HK-2 (cell line): ENCODE data around the gene NCBP3.
A peak's percentile ranks its signal among the peaks of the same experiment; 100 is the strongest.

ENCODE experiments used
- DNase-seq: peaks from one replicate; pipeline ENCODE4 v3.0.0-alpha.2; 2018; ENCODE audit not compliant: unreplicated experiment

Gene NCBP3

GRCh38 chr17:3845621-3846436 lies at the start of gene NCBP3:
NCBP3 (minus strand) TSS chr17:3846246; CDS start chr17:3846223, 23 bp downstream.
- peak; percentile 92 for DNase-seq

- DNase-seq, result no peak
These were observed 49.3 kb upstream of the NCBP3 start for GRCh38 chr17:3895354-3895753.

GRCh38 chr17:3894911-3895343 lies 48.9 kb upstream of the NCBP3 start:
- DNase-seq, result no peak

- no peak for DNase-seq
These were observed 48.1 kb upstream of the NCBP3 start for GRCh38 chr17:3894188-3894587.

GRCh38 chr17:3893720-3894116 lies 47.7 kb upstream of the NCBP3 start:
- no peak for DNase-seq

- DNase-seq, result peak; percentile 87
These were observed 47.1 kb upstream of the NCBP3 start, which contains the start of gene CAMKK1 for GRCh38 chr17:3893003-3893719. CAMKK1 (minus strand) TSS chr17:3893053; CDS start chr17:3885687, 7,366 bp downstream.

- DNase-seq, result peak; percentile 90
These were observed 46.3 kb upstream of the NCBP3 start for GRCh38 chr17:3892095-3892998.

- peak; percentile 58 for DNase-seq
These were observed 45.6 kb upstream of the NCBP3 start for GRCh38 chr17:3891626-3892094.

- no peak for DNase-seq
These were observed 44.8 kb upstream of the NCBP3 start for GRCh38 chr17:3890878-3891219.

- peak; percentile 96 for DNase-seq
These were observed 44.2 kb upstream of the NCBP3 start for GRCh38 chr17:3890082-3890877.

- peak; percentile 38 for DNase-seq
These were observed 43.4 kb upstream of the NCBP3 start for GRCh38 chr17:3889325-3890012.

- peak; percentile 93 for DNase-seq
These were observed 42.5 kb upstream of the NCBP3 start for GRCh38 chr17:3888343-3889171.

- no peak for DNase-seq
These were observed 41.8 kb upstream of the NCBP3 start for GRCh38 chr17:3887804-3888203.

GRCh38 chr17:3887394-3887793 lies 41.3 kb upstream of the NCBP3 start:
- no peak for DNase-seq

GRCh38 chr17:3886776-3887175 lies 40.7 kb upstream of the NCBP3 start:
- no peak for DNase-seq

- DNase-seq, result peak; percentile 54
These were observed 39.9 kb upstream of the NCBP3 start for GRCh38 chr17:3885970-3886369.

GRCh38 chr17:3885271-3885670 lies 39.2 kb upstream of the NCBP3 start:
- DNase-seq, result no peak

GRCh38 chr17:3884188-3884587 lies 38.1 kb upstream of the NCBP3 start:
- DNase-seq, result no peak

- no peak for DNase-seq
These were observed 36.2 kb upstream of the NCBP3 start for GRCh38 chr17:3882276-3882675.

GRCh38 chr17:3880983-3881382 lies 34.9 kb upstream of the NCBP3 start:
- DNase-seq, result no peak
